Skin epidermis (tissue), 12 donors: Measurements from ENCODE around the gene FUT7.

Experiments used
- H3K27ac ChIP-seq, 21 experiments: fragments of 200-600 bp; sonication (generic) in 11 of 21; one replicate each; pipeline ENCODE4 v1.5.0; 2020; ENCODE audit warnings: mild to moderate bottlenecking in 3 of 21, inconsistent platforms in 2 of 21, moderate library complexity in 2 of 21
- H3K4me3 ChIP-seq, 7 experiments: fragments of 200-600 bp; sonication (generic) in 2 of 7; one replicate each; pipeline ENCODE4 v1.5.0; 2020; ENCODE audit warnings: inconsistent platforms in 2 of 7, mild to moderate bottlenecking in 2 of 7, moderate library complexity in 1 of 7

FUT7 gene

DNA sequence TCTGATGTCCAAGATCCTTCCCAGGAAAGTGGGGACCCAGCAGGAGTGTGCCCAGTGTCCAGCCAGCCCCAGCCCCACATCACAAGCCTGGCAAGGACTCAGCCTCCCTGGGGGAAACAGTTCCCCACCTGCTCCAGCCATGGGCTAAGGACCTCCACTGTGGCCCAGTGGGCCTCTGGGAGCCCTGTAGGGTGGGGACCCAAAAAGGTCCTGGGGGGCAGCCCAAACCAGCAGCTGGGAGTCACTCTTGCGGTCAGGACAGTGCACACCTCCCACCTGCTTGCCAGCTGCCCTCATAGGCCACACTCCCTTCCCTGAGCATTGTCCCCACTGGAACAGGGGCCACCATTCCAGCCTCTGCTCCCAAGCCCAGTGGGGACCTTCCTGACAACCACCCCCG, 5.5 kb downstream of the FUT7 start:
- no peak overlapping the region for H3K4me3 ChIP-seq
- H3K27ac ChIP-seq, result peak overlapping the region in 3 of 21 experiments; percentile 6 to 57 (median 35)

DNA sequence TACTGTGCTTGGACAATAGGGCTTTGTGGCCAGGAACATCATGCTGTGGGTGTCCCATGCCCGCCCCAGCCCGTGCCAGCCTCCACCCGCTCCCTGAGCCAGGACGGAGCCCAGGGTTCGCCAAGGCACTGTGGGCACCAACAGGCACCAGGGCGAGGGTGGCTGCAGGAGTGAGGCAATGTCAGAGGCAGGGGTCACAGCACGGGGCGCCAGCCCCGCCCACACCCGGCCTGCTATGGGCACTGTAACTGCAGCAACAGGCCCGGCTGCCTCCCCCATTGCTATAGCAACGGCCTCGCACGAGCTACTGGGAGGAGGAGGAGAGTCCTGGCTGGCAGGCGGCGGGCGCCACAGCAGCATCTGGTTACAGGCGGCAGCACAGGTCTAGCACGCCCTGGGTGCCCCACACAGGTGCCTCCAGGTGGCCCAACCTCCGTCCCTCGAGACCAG, 6.3 kb downstream of the FUT7 start:
- H3K27ac ChIP-seq, result peak overlapping the region in 3 of 21 experiments; percentile 6 to 31 (median 12)
- no peak overlapping the region for H3K4me3 ChIP-seq

DNA sequence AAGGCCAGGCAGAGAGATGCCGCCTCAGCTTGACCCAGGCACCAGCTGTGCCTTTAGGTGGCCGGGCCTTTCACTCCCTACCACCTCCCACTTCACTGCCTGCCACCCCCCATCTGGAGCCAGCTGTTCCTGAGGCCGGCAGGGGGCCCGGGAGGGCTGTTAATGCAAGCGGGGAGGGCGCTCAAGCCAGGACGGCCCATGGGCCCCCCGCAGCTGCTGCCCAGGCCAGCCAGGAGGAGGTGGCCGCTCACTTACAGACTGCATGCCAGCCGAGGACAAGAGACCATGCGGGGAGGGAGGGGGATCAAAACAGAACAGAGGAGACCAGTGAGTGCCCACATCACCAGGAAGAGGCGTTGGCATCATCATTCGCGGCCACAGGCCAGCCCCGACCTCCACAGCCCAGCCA, 8.3 kb downstream of the FUT7 start:
- Histone ChIP-seq H3K4me3 (no peak overlapping the region), H3K27ac (no peak overlapping the region)

DNA sequence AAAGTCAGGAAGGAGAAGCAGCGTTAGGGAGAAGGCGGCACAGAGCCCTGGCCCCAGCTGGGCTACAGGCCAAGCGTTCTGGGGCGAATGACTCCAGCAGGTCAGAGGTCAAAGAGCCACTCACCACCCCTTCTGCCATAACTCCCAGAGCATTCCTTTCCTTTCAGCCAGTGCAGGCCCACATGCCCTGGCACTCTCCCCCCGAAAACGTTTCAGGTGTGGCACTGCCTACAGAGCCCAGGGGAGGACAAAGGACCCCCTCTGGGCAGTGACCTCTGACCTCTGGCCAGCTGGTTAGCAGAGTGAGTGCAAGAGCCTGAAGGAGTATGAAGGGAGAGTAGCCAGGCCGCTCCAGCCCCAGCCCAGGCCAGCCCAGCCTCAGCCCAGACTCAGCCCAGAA, 8.7 kb downstream of the FUT7 start:
- H3K27ac ChIP-seq, result no peak overlapping the region

DNA sequence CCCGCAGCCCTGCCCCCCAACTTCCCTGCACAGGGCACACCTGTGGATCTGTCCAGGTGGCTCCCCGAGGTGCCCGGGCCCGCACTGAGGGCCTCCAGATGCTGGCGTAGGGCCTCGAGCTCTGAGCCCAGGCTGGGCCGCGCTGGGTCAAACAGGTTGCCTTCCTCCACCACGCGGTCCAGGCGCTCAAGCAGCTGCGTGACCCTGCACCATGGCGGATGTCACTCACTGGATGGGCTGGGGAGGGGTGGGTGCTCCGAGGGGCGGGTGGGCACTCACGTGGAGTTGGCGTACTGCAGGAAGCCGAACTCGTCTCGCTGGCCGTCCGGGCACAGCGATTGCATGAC, 9.3 kb downstream of the FUT7 start:
- H3K27ac ChIP-seq, result no peak overlapping the region
- no peak overlapping the region for H3K4me3 ChIP-seq

More for the DNA sequence above, 8.7 kb downstream of the FUT7 start:
- H3K4me3 ChIP-seq, result no peak overlapping the region

DNA sequence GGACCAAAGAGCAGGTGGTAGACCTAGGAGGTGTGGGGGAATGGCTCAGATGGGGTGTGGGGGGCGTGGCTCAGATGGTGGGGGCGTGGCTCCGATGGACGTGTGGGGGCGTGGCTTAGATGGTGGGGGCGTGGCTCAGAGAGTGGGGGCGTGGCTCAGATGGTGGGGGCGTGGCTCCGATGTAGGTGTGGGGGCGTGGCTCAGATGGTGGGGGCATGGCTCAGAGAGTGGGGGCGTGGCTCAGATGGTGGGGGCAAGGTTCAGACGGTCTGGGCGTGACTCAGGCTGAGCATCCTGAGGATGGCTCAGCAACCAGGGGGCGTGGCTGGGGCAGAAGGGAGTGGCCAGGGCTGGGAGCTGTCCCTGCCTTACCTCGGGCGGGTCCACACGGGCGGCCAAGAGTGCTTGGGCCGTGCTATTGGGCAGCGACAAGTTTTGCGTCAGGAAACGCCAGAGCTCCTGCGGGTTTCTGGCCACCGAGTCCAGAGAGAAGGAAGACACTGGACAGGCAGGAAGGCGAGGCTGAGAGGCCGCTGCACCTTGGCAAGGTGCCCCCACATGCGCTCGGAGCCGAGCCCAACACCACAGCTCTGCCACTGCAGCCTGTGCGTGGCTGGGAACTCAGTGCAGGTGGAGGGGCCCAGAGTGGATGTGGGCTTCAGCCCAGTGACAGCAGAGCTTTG, 9.8 kb downstream of the FUT7 start:
- H3K27ac ChIP-seq, result no peak overlapping the region

DNA sequence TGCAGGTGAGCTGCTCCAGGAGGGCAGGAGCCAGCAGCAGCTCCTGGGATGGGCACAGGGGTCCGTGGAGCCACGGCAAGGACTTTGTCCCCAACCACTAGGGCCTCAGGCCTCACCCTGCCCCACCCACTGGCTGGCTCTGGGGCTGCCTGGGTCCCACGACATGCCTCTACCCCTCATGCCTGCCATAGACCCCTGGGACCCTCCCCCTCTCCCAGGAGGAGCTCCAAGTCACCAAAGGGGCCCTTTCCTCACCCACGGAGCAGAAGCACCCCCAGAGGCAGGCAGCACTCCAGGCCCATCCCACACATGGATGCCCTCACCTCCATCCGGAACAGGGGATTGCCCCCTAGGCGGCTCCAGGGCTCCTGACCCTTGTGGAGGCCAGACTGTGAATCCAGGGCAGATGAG, 10.3 kb downstream of the FUT7 start:
- no peak overlapping the region for H3K27ac ChIP-seq
- H3K4me3 ChIP-seq, result no peak overlapping the region

More for the DNA sequence above, 9.8 kb downstream of the FUT7 start:
- H3K4me3 ChIP-seq, result no peak overlapping the region

DNA sequence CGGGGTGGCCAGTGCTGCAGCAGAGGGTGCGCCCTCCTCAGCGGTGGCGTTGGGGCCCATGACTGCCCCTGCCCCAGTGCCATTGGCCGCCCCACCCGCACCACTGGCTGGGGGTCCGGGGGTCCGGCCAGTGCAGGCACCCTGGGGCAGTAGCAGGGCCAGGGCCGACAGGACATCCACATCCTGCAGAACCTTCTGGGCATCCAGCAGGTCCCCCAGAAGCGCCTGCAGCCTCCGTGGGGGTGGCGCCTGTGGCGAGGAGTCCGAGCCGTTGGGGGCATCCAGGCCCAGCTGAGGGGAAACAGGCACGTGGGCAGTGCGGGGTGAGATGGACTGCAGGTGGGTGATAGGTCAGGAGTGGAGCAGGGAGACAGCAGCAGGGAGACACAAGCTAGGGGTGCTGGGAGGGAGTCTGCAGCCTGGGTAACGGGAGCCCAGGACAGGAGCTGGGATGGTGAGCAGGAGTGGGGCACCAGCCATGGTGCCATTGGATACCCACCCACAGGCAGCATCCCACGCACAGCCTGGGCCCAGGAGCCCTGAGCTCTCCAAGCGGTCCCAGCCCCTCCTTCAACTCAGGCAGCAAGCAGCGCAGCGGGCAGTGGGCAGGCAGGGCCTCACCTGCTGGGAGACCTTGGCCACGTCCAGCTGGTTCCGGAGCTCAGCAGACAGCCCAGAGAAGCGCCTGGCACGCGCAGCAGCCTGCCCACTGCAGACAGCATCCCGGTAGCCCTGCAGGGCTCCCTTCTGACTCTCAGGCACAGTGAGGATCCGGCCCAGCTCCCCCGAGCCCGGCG, 10.9 kb downstream of the FUT7 start:
- no peak overlapping the region for H3K4me3 ChIP-seq
- H3K27ac ChIP-seq, result no peak overlapping the region

DNA sequence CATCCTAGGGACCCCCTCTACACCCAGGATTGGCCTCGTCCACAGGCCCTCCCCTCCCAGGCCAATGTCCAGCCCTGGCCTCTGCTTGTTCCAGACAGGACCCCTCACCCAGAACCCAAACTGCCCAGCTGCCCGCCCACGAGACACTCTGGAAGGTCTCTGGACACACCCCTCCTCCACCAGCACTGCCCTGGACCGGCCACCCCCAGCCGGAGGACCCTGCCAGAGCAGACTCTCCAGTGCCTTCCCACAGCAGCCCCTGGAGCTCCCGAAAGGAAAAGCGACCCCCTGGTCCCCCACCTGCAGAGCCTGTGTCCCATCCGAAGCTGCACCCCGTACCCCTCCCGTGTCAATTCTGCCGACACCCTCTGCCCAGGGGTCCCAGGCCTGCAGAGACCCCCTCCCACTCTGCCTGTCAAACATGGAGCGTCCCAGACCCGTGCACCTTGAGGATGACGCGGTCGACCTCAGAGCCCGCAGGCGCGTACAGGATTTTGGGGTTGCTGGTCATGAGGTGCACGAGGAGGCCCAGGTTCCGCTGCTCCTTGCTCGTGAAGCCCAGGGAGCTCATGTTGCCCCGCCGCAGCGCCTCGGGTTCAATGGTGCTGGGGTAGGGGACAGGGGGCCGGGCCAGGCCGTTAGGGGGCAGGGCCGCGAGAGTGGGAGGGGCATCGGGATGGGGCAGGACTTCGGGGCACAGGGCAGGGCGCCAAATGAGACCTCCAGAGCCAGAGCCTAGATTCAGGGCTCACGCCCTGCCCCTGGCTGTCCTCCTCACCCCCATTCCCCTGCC, 11.8 kb downstream of the FUT7 start:
- H3K4me3 ChIP-seq, result no peak overlapping the region
- H3K27ac ChIP-seq, result no peak overlapping the region

DNA sequence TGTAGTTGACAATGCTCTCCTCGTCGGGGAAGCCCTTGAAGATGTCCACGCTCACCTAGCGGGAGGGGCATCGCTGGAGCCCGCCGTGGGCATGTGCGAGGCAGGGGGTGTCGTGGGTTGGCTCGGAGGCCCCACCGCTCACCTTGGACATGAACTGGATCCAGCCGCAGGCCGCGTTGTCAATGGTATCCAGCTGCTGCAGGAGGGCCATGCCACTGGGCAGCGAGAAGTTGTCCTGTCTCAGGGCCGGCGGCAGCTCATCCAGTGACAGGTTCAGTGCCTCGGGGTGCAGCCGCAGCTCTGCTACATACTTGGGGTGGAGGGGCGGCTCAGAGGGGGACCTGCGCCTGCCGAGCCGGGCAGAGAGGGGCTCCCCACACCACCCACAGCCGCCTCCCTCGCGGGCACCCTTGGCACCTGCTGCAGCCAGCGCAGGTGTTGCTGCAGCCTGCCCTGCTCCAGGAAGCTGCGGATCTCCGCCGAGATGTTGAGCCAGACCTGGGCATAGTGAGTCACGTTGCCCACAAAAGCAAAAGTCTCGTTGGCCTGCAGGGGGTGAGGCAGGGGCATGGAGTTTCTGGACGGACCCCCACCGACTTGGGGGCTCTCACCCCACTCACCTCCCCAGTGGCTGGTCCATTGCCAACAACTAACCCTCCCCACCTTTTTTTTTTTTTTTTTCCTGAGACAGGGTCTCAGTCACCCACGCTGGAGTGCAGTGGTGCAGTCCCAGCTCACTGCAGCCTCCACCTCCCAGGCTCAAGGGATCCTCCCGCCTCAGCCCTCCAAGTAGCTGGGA, 12.9 kb downstream of the FUT7 start:
- H3K27ac ChIP-seq, result no peak overlapping the region
- H3K4me3 ChIP-seq, result no peak overlapping the region

DNA sequence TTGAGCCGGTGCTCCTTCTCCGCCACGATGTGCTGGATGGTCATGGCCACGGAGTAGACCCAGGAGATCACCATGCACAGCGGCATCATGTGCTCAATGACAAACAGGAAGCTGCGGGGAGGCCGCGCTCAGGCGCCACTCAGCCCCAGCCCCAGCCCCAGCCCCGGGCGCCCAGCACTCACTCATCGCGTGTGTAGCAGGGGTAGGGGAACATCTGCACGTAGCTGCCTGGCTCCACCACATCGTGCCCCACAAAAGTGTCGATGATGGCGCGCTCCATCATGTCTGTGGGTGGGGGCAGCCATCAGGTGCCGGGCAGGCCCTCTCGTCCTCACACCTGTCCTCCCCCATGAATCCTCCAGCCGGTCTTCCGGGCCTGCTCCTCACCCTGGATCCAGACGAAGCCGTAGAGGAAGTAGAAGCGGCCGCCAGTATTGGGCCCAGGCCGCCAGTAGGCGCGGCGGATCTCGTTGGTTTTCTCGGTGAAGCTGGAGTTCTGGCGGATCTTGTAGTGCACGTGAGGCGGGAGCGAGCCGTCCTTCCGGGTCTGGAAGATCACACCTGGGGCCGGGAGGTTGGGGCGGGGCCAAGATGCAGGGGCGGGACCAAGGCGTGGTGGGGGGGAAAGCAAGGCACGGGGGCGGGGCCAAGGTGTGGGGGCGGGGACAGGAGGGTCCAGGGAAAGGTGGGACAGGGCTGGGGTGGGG, 13.9 kb downstream of the FUT7 start:
- H3K27ac ChIP-seq, result no peak overlapping the region
- H3K4me3 ChIP-seq, result no peak overlapping the region

DNA sequence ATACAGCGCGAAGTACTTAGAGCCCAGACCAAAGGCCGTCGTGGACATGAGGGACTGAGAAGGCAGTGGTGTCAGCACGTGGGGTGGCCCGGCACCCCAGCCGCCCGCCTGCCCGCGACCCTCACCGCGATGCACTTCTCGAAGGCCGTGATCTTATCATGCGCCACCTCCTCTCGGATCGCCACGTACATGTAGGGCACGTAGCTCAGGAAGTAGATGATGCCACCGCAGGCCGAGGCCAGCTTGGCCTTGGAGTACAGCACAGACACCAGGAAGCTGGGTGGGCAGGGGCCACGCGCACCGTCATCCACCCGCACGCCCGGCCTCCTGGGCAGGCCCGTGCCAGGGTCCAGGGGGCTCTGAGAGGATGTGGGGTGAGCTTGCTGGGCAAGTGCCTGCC, 14.8 kb downstream of the FUT7 start:
- H3K27ac ChIP-seq, result no peak overlapping the region
- no peak overlapping the region for H3K4me3 ChIP-seq

DNA sequence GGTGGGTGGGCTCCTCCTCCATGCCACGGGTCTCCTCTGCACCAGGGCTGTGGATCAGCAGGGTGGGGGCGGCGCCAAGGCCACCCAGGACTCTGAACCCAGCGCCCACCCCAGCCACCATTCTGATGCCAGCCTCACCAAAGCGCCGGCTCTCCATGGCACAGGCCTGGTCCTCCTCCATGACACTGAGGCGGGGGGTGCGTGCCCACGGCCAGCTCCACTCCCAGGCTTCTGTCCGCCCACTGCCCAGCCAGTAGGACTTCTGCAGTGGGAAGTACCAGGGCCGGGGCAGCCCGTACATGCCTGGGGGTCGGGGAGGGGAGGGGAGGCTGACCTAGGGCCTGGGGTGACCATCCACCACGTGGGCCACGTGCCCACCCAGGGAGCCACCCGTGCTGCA, 15.5 kb downstream of the FUT7 start:
- no peak overlapping the region for H3K27ac ChIP-seq
- no peak overlapping the region for H3K4me3 ChIP-seq

DNA sequence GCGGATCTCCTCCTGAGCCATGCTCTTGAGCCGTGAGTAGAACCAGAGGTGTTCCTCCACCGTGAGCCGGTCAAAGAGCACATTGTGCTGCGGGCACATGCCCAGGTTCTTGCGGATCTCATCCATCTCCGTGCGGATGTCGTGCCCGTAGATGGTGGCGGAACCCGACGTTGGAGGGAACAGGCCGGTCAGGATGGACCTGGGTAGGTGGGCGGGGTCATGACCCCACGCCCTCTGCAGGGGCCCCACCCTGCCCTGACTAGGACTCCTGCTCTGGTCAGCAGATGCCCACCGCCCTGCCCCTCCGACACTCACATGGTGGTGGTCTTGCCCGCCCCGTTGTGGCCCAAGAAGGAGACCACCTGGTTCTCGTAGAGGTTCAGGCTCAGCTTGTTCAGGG, 15.9 kb downstream of the FUT7 start:
- no peak overlapping the region for H3K27ac ChIP-seq
- no peak overlapping the region for H3K4me3 ChIP-seq

DNA sequence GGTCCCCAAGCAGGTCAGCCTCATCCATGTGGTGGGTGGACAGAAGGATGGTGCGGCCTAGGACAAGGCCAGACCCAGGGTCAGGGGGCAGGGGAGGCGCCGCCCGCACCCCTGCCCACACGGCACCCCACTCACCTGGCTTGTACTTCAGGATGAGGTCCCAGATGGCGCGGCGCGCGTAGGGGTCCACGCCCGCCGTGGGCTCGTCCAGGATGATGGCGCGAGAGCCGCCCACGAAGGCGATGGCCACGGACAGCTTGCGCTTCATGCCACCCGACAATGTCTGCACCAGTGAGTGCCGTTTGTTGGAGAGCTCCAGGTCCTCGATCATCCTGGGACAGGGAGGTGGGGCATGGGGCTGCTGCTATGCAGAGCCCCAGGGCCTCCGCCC, 16.4 kb downstream of the FUT7 start:
- no peak overlapping the region for H3K4me3 ChIP-seq
- H3K27ac ChIP-seq, result no peak overlapping the region

DNA sequence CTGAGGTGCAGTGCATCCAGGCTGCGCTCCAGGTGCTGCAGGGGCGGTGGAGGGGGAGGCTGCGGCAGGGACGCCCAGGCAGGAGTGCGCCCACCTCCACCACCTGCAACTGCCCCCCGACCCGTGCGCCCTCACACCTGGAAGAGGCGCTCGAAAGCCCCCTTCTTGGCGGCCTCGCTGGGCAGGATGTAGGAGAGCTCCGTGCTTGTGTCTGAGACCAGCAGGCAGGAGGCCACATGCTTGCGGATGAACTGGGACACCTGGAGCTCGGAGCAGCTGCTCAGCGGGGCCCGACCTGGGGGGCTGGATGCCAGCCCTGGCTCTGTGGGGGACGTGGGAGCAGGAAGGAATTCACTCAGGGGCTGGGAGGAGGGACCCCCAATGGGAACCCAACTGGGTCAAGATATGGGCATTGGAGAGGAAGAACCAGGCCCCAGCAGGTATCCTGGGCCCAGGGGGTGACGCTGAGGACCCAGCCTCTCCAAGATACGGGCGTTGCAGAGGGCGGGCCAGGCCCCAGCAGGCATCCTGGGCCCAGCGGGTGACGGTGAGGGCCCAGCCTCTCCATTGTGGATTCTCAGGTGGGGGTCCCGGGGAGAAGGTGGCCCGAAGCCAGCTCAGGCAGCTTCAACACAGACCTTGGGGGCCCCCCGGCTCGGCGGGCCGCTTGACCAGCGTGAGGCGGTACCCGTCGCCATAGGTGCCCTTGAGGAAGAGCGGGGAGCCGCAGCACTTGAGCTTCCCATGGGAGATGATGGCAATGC, 16.9 kb downstream of the FUT7 start:
- no peak overlapping the region for H3K27ac ChIP-seq

DNA sequence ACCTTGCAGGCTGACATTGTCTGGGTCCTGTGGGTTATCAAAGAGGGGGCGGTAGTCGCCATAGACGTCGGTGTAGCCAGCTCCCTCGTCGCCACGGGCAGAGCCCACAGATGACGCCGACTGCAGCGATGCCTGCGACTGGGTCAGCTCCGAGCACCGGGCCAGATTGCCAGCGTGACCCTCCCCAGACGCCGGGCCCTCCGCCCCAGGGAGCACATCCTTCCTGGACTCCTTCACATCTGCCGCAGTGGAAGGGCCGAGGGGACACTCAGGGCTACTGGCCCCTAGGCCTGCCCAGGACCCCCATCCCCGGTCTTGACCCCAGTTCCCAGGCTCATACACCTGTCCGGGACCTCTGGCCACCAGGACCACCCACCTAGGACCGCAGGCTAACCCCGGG, 17.7 kb downstream of the FUT7 start:
- no peak overlapping the region for H3K4me3 ChIP-seq
- no peak overlapping the region for H3K27ac ChIP-seq

More for the DNA sequence above, 16.9 kb downstream of the FUT7 start:
- H3K4me3 ChIP-seq, result no peak overlapping the region

DNA sequence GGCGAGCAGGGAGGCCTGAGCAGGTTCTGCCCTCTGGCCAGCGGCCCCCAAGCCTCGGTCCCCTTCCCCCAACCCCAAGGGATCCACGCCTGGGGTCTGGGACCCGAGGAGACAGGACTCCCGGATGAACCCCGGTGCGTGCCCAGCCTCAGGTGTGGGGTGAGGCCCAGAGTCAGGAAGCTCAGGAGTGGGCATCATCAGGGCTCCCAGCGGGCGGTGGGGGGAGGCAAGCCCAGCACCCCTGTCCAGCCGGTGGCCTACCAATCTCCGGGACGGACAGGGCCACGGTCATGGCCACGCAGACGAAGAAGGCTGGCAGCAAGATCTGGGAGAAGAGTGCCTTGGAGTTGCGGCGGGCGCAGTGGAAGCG, 18.3 kb downstream of the FUT7 start:
- H3K27ac ChIP-seq, result no peak overlapping the region

More for the DNA sequence above, 18.3 kb downstream of the FUT7 start:
- H3K4me3 ChIP-seq, result no peak overlapping the region
